ENCODE measurements around the gene PAX9.
"Not testable (repeated sequence)": the region's sequence is repeated elsewhere in the genome, so short reads cannot be mapped to it uniquely, and the experiment has no call there.

PAX9 gene

GRCh38 chr14:36682338-36682737, 20.7 kb downstream of the PAX9 start:
- no peak overlapping the region for H3K4me3 ChIP-seq (ENCODE audit: low read depth, low read length)
- TF ChIP-seq CTCF (IDR thresholded peaks at IDR 0.05; ENCODE audit: insufficient read depth, low read length, missing control alignments), result no peak
- no peak for DNase-seq (ENCODE audit: low read depth, low spot score)
- ChIA-PET POLR2A (no interaction called here), CTCF (no interaction called here)

- DNase-seq (ENCODE audit: low read depth, low spot score), result no peak
- no peak for TF ChIP-seq CTCF (IDR thresholded peaks at IDR 0.05; ENCODE audit: insufficient read depth, low read length, missing control alignments)
- no peak overlapping the region for H3K4me3 ChIP-seq (ENCODE audit: low read depth, low read length)
- ChIA-PET POLR2A (no interaction called here), CTCF (no interaction called here)
Measured at GRCh38 chr14:36683083-36683724, 21.5 kb downstream of the PAX9 start.

DNA sequence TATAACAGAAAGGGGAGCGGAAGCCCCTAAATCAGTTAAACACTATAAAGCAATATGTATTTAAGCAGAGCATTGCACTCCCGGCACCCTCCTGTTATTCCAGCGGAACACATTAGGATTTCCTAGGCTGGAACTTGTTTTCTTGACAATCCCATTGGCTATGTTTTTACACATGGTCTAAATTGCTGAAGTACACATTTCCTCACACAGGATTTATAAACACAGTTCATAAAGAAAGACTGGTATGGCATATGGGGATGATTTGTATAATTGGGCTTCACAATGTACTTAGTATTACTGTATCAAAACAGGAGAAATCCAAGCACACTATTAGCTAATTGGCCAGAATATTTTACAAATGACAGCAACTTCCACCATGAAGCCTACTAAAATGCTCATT, 23.3 kb downstream of the PAX9 start:
- no peak for TF ChIP-seq CTCF (IDR thresholded peaks at IDR 0.05; ENCODE audit: insufficient read depth, low read length, missing control alignments)
- DNase-seq (ENCODE audit: low read depth, low spot score), result no peak
- ChIA-PET CTCF (no interaction called here), POLR2A (no interaction called here)
- no peak overlapping the region for H3K4me3 ChIP-seq (ENCODE audit: low read depth, low read length)

DNA sequence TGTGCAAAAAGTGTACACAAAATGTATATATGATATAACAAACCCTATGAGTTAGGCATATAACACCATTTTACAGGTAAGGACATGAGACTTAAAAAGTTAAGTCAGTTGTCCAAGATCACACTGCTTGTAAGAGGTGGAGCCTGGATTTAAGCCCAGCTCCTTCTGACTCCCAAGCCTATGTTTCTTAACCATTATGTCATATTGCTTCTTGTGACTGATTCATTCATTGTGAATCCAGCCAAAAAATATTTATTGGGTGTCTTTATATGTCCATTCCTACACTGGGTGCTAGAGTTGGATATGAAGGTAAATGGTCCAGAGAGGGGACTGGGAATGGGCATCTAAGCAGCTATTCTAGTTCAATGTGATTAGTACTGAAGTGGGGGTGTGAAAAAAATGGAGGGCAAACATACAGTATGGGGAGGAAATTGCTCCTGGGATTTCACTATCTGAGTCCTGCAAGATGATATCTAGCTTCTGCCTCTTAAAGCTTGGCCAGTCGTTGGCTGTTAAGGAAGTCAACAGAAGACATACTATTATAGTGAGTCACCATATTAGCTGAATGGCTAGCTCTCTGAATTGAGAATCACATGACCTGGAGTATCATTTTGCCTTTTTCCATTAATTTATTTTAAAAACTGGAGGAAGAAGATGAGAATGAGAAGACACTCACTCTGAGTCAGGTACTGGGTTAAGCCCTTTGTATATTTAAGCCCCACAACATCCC, 28.8 kb downstream of the PAX9 start:
- no peak for TF ChIP-seq CTCF (IDR thresholded peaks at IDR 0.05; ENCODE audit: insufficient read depth, low read length, missing control alignments)
- H3K4me3 ChIP-seq (ENCODE audit: low read depth, low read length), result no peak overlapping the region
- POLR2A ChIA-PET, result no interaction called here
- CTCF ChIA-PET, result no interaction called here
- DNase-seq (ENCODE audit: low read depth, low spot score), result no peak

DNA sequence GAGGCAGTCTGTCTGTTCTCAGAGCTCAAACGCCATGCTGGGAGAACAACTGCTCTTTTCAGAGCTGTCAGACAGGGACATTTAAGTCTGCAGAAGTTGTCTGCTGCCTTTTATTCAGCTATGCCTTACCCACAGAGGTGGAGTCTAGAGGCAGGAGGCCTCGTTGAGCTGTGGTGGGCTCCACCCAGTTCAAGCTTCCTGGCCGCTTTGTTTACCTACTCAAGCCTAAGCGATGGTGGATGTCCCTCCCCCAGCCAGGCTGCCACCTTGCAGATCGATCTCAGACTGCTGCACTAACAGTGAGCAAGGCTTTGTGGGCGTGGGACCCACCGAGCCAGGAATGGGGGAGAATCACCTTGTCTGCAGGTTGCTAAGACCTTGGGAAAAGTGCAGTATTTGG, 37.8 kb downstream of the PAX9 start:
- CTCF ChIA-PET; DNase-seq (ENCODE audit: low read depth, low spot score); H3K4me3 ChIP-seq (ENCODE audit: low read depth, low read length); POLR2A ChIA-PET: not testable (repeated sequence)

GRCh38 chr14:36700651-36701050, 39.0 kb downstream of the PAX9 start:
- ChIA-PET POLR2A (no interaction called here), CTCF (interaction anchor here (1.3 to 1.6 kb wide), 2 partner anchors 45 to 53 kb away, joined by 3 to 5 read pairs; no protein-coding TSS in a partner anchor)
- TF ChIP-seq CTCF (IDR thresholded peaks at IDR 0.05; ENCODE audit: insufficient read depth, low read length, missing control alignments), result no peak
- no peak for DNase-seq (ENCODE audit: low read depth, low spot score)
- no peak overlapping the region for H3K4me3 ChIP-seq (ENCODE audit: low read depth, low read length)

DNA sequence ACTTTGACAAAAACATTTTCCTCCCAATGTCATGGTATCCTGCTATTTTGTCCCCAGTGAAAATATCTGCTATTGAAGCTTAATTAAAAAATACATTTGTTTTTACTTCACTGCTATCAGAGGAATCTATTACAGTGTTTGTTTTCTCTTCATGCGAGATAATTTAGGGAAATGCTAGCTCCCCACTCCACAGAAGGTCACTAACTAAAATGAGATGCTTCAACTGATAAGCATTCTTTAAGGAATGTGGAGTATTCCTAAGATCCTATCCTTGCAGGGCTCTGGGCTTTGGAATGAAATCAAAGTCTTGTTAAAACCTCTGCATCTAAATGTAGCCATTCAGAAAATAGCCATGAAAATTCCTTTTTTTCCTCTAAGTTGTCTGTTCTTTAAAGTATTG, 39.5 kb downstream of the PAX9 start:
- no peak for DNase-seq (ENCODE audit: low read depth, low spot score)
- no peak overlapping the region for H3K4me3 ChIP-seq (ENCODE audit: low read depth, low read length)
- POLR2A ChIA-PET, result no interaction called here
- TF ChIP-seq CTCF (IDR thresholded peaks at IDR 0.05; ENCODE audit: insufficient read depth, low read length, missing control alignments), result no peak
- CTCF ChIA-PET, result interaction anchor here (1.3 to 1.6 kb wide), 2 partner anchors 46 to 53 kb away, joined by 3 to 5 read pairs; no protein-coding TSS in a partner anchor
